ENCODE data around the gene LSM7. TPM values are rescaled to one million over a fixed set of nuclear protein-coding genes. Genes with fewer than 3 reads are reported as not detected.

The LSM7 gene
- total RNA-seq, 1 donor from 2014 or later, result 31.4 TPM

GRCh38 chr19:2333807-2334211 is 5.4 kb upstream of the LSM7 start:
- no peaks in the 10 kb centered on the region for H3K9me3 ChIP-seq
- intact Hi-C loops (cut with DNase I), result no loop called here
- H3K27me3 ChIP-seq, result no peaks in the 10 kb centered on the region
- H3K27ac ChIP-seq, result no peak overlapping the region
- no peak for TF ChIP-seq CTCF (IDR thresholded peaks at IDR 0.05)
- no peak overlapping the region for H3K4me3 ChIP-seq
- H3K36me3 ChIP-seq, result peaks cover under 1 to 7% of the 10 kb centered on the region in 2 donors
- peaks cover 2 to 22% of the 10 kb centered on the region in 2 donors for H3K4me1 ChIP-seq
- DNase-seq (ENCODE audit: low spot score in 2 of 2), result no peak

GRCh38 chr19:2333027-2333806 is 4.8 kb upstream of the LSM7 start:
- Histone ChIP-seq H3K27me3 (no peaks in the 10 kb centered on the region), H3K4me3 (no peak overlapping the region), H3K36me3 (peaks cover 0 to 7% of the 10 kb centered on the region in 2 donors), H3K9me3 (no peaks in the 10 kb centered on the region), H3K27ac (no peak overlapping the region), H3K4me1 (peaks cover 2 to 22% of the 10 kb centered on the region in 2 donors)
- intact Hi-C loops (cut with DNase I), result no loop called here
- no peak for DNase-seq (ENCODE audit: low spot score in 2 of 2)
- TF ChIP-seq CTCF (IDR thresholded peaks at IDR 0.05), result no peak

- Histone ChIP-seq H3K9me3 (no peaks in the 10 kb centered on the region), H3K4me1 (peaks cover 2 to 26% of the 10 kb centered on the region in 2 donors), H3K27ac (no peak overlapping the region), H3K36me3 (peaks cover 0 to 6% of the 10 kb centered on the region in 2 donors), H3K4me3 (no peak overlapping the region), H3K27me3 (no peaks in the 10 kb centered on the region)
- no peak for DNase-seq (ENCODE audit: low spot score in 2 of 2)
- TF ChIP-seq CTCF (IDR thresholded peaks at IDR 0.05), result no peak
- intact Hi-C loops (cut with DNase I), result no loop called here
Measured at GRCh38 chr19:2332341-2333026, 4.1 kb upstream of the LSM7 start.

GRCh38 chr19:2331601-2332246 is 3.3 kb upstream of the LSM7 start:
- Histone ChIP-seq H3K27ac (no peak overlapping the region), H3K36me3 (peaks cover 0 to 4% of the 10 kb centered on the region in 2 donors), H3K4me1 (peaks cover 2 to 33% of the 10 kb centered on the region in 2 donors), H3K4me3 (no peak overlapping the region), H3K27me3 (no peaks in the 10 kb centered on the region), H3K9me3 (no peaks in the 10 kb centered on the region)
- no peak for DNase-seq (ENCODE audit: low spot score in 2 of 2)
- intact Hi-C loops (cut with DNase I), result no loop called here
- no peak for TF ChIP-seq CTCF (IDR thresholded peaks at IDR 0.05)

GRCh38 chr19:2330632-2331284 is 2.4 kb upstream of the LSM7 start:
- no peaks in the 10 kb centered on the region for H3K27me3 ChIP-seq
- H3K4me3 ChIP-seq, result no peak overlapping the region
- H3K4me1 ChIP-seq, result peaks cover 2 to 34% of the 10 kb centered on the region in 2 donors
- no peak for TF ChIP-seq CTCF (IDR thresholded peaks at IDR 0.05)
- no peak for DNase-seq (ENCODE audit: low spot score in 2 of 2)
- H3K27ac ChIP-seq, result no peak overlapping the region
- H3K36me3 ChIP-seq, result peaks cover 0 to 4% of the 10 kb centered on the region in 2 donors
- intact Hi-C loops (cut with DNase I), result no loop called here
- no peaks in the 10 kb centered on the region for H3K9me3 ChIP-seq
